Umbilical cord (tissue), 2 donors: ENCODE results near the gene CPSF7. TPM values are rescaled to one million over a fixed set of nuclear protein-coding genes. Genes with fewer than 3 reads are reported as not detected.
"Not testable (repeated sequence)": the region's sequence is repeated elsewhere in the genome, so short reads cannot be mapped to it uniquely, and the experiment has no call there.

ENCODE experiments used
- DNase-seq: peaks from one replicate; pipeline ENCODE4 v3.0.0-alpha.2; 2015; ENCODE audit warnings: low spot score
- total RNA-seq: library from RNA; depleted of rRNA; stranded (reverse); fragments of >200 nt; gene quantifications from one replicate; pipeline ENCODE4 v1.2.3, GENCODE V29; 2014; ENCODE audit warnings: low replicate concordance; ENCODE audit not compliant: insufficient read depth

CPSF7 gene, protein sequence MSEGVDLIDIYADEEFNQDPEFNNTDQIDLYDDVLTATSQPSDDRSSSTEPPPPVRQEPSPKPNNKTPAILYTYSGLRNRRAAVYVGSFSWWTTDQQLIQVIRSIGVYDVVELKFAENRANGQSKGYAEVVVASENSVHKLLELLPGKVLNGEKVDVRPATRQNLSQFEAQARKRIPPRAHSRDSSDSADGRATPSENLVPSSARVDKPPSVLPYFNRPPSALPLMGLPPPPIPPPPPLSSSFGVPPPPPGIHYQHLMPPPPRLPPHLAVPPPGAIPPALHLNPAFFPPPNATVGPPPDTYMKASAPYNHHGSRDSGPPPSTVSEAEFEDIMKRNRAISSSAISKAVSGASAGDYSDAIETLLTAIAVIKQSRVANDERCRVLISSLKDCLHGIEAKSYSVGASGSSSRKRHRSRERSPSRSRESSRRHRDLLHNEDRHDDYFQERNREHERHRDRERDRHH
- total RNA-seq, result 18.3 TPM

DNA sequence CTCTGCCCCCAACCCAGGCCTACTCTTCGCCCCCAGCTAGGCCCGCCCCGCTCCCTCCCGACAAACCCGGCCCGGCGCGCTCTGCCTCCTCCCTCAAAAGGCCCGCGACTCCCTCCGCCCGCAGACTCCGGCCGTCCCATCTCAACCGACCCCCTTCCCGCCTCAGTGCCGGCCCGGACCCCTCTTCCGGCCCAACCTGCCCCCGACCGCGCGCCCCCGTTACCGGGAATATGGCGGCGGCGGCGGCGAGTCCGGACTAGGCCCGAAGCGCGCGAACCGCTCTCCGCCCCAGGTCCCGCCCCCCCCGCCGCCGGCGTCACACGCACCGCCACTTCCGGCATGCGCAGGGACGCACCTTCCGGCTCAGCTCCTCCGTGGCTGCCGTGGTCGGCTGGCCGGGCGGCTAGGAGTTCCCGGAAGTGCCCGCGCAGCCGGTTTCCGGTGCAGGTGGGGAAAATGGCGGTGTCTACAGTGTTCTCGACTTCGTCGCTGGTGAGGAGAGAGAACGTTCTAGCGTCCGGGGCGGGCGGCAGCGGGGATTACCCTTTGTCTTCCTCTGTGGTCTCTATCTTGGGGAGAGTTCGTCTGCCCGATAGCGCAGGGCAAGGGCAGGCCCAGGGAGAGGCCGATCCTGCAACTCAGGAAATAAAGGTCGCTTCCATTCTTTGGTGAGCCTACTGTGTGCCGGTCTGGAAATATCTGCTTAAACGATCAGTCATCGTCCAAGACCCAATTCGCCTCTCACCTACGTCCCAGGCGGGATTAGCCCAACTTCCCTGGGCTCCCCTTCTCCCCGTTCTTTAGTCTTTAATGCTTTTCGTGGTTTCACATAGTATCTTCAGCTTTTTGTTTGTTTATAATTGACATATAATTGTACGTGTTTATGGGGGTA is at the start of gene CPSF7, which contains the start of gene SDHAF2:
CPSF7 (minus strand) TSS at position 285 of the 892 bp plus-strand sequence. CDS start 740 bp downstream, outside the sequence.
SDHAF2 (plus strand) TSS at position 434 of the 892 bp plus-strand sequence; CDS start at position 457, 23 bp downstream.
- peak; percentile 97 for DNase-seq

DNA sequence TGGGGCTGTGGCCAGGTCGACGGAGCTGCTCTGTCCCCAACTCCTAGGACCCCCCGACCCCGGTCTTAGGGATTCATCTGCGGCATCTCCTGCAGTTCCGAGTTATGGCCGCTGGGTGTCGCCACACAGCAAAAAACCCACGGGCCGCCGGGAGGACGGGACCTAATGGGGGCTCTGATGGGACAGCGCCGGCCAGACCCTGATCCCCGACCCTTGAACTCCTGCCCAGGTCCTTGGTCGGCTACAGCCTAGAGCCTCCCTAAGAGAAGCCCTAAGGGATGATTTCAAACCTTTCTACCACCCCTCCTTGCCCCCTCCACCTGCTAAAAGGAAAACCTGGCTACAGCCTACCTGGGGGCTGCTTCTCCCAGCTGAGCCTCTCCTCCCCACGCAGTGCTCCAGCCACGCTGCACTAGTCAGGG is 48.0 kb upstream of the CPSF7 start:
- DNase-seq, result no peak

GRCh38 chr11:61477126-61477525 is 47.4 kb upstream of the CPSF7 start:
- no peak for DNase-seq

GRCh38 chr11:61476371-61476770 is 46.6 kb upstream of the CPSF7 start:
- no peak for DNase-seq

GRCh38 chr11:61475433-61475832 is 45.7 kb upstream of the CPSF7 start:
- DNase-seq, result no peak

DNA sequence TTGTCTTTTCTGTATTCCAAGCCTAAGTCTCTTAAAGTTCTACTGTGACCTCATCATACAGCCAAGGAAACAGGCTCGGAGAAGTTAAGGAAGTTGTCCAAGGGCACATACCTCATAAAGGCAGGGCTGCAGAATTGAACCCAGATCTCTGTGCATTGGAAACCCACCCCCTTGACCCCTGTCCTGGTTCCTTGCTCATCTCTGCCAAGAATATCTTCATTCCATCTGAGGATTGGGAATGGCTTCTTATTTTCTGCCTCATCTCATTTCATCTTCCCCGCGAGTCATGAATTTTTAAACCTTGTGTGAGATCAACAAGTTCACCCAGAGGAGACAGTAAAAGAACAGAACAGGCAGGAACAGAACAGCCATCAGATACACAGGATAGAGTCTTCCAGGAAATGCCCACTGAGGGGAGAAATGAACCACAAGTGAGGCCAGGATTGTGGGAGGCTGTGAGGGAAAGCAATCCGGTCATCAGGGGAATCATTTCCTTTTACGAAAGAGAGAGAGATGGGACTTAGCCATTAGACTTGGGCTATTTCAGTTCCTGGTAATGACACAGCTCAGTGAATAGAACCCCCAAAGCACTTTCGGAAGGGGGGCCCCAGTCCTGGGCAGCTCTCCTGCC is 44.4 kb upstream of the CPSF7 start:
- DNase-seq, result no peak

- DNase-seq, result no peak
These were observed 43.7 kb upstream of the CPSF7 start for GRCh38 chr11:61473370-61474012.

GRCh38 chr11:61472868-61473267 is 43.1 kb upstream of the CPSF7 start:
- DNase-seq, result no peak

DNA sequence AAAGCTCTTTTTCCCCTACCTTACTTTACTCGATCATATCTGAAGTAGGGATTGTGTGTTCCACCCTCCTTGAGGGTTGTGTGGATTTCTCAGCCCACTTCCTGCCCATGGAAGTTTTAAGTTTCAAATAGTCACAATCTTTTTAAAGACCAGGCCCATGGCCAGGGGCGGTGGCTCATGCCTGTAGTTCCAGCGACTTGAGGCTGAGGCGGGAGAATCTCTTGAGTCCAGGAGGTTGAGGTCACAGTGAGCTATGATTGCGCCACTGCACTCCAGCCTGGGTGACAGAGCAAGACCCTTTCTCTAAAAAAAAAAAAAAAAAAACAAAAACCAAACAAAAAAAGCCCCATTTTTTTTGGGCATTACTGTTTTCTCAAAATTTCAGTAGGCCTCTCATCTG is 42.5 kb upstream of the CPSF7 start:
- no peak for DNase-seq

GRCh38 chr11:61468002-61468401 is 38.2 kb upstream of the CPSF7 start:
- DNase-seq, result no peak

- DNase-seq, result not testable (repeated sequence)
These were observed 37.8 kb upstream of the CPSF7 start for GRCh38 chr11:61467602-61468001.

- DNase-seq, result no peak
These were observed 31.2 kb upstream of the CPSF7 start for GRCh38 chr11:61460986-61461385.

- DNase-seq, result peak; percentile 34
These were observed 30.7 kb upstream of the CPSF7 start for GRCh38 chr11:61460474-61460881.

- DNase-seq, result no peak
These were observed 24.7 kb upstream of the CPSF7 start for GRCh38 chr11:61454520-61454919.

DNA sequence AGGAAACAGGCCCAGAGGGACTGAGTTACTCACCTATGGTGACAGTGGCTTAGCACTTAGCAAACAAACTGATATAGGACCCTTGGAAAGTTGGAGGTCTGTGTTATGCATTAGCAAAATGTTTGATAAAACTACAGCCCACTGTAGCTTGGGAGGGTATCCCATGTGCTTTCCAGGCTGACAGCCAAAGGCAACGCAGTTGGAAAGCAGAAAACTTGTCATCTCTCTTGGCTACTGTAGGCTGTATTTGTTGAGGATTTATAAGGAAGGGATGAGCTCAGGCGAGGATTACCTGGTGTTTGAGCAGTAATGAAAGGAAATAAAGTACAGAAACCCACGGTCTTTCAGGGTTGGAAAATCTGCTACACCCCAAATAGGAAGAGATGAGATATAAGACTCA is 23.9 kb upstream of the CPSF7 start:
- DNase-seq, result no peak

DNA sequence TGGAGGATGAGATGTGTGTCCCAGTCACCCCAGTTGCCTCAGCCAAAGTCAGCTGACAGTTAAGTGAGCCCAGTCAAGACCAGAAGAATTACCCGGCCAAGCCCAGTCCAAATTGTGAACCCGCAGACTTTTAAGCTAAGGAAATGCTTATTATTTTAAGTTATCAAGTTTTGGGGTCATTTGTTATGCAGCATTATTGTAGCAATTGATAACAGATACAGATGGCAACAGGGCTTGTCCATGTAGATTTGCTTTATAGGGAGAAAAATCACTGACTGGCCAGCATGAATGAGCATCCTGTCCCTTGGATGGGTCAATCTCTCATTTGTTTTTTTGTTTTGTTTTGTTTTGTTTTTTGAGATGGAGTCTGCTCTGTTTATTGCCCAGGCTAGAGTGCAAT is 23.1 kb upstream of the CPSF7 start:
- DNase-seq, result no peak

DNA sequence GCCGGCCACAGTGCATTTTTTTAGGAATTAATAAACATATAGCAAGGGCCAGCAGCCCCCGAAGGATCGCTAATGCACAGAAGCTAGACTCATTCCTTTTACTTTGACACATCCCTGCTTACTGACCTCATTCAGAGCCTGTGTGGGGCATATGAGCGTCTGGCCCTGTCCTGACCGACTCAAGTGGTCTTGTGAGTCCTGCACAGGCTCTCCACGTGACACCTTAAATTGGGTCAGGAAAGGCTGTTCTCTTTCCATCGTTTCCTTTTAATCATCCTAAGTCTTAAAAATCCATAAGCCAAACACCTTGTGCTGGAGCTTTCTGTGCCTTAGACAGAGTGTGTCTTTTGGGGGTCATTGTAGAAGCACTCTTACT is 18.8 kb upstream of the CPSF7 start:
- no peak for DNase-seq

- no peak for DNase-seq
These were observed 18.1 kb upstream of the CPSF7 start for GRCh38 chr11:61447601-61448551.

- DNase-seq, result peak; percentile 97
These were observed 16.5 kb upstream of the CPSF7 start for GRCh38 chr11:61446211-61446651.

GRCh38 chr11:61445516-61445915 is 15.7 kb upstream of the CPSF7 start:
- DNase-seq, result no peak
